ENCODE data around the gene PITPNM1.

PITPNM1 gene

DNA sequence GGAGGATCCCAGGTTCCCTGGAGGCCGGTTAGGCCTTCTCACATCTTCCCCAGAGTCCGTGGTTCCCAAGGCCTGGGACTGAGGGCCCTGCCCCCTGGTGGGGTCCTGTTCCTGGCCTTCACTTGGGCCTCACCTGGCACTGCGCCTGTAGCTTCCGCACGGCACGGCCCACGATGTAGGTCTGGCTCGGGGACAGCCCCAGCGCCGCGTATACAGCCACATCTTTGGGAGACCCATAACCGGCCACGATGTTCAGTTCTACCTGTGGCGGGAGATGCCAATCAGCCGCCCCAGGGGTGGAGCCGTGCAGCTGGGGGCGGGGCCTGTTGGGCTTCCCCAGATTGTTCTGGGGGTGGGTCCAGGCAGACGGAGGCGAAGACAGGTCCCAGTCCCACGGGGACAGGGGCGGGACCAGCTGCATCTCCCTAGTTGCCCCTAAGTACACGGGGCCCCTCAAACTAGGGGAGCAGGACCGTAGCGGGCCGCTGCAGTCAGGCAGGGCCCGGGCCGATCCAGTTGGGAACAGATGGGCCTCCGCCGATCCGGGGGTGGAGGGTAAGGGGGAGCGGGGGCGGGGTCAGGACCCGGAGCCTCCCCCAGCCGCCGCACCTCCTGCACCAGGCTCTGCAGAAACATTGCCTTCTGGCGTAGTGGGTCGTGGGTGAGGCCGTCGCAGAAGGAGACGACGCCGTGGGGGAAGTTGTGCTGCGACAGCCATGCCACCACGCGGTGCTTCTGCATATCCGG lies 12.2 kb downstream of the PITPNM1 start:
- POLR2A ChIA-PET = interaction anchor here (1.4 kb wide), 1 partner anchor 13 kb away, joined by 4 read pairs; the partner anchor contains the start of gene PITPNM1
- CTCF ChIA-PET = interaction anchor here (1.3 kb wide), 1 partner anchor 112 kb away, joined by 3 read pairs; no protein-coding TSS in a partner anchor
- H3K27ac ChIP-seq (ENCODE audit: insufficient read depth in 1 of 2, low read depth in 1 of 2, low read length in 2 of 2, poor library complexity in 1 of 2, severe bottlenecking in 2 of 2) = no peak overlapping the region

GRCh38 chr11:67492069-67492727 lies 13.0 kb downstream of the PITPNM1 start:
- WGBS (ENCODE audit: insufficient coverage) = 95% methylated on average over 15 of the region's 19 CpGs
- CTCF ChIA-PET = interaction anchor here (1.3 kb wide), 1 partner anchor 112 kb away, joined by 3 read pairs; no protein-coding TSS in a partner anchor
- H3K4me1 ChIP-seq (ENCODE audit: control extremely low read depth in 1 of 4, control insufficient read depth in 4 of 4, insufficient read depth in 4 of 4, low read length in 3 of 4) = no peaks in the 10 kb centered on the region

More for the DNA sequence above, 12.2 kb downstream of the PITPNM1 start:
- H3K4me1 ChIP-seq (ENCODE audit: control extremely low read depth in 1 of 4, control insufficient read depth in 4 of 4, insufficient read depth in 4 of 4, low read length in 3 of 4) = no peaks in the 10 kb centered on the region
- DNase-seq = no peak
- WGBS (ENCODE audit: insufficient coverage) = 91% methylated on average over 33 of the region's 46 CpGs
- H3K4me3 ChIP-seq (ENCODE audit: control insufficient read depth in 1 of 7, extremely low read depth in 1 of 7, insufficient read depth in 4 of 7, low read depth in 2 of 7, low read length in 6 of 7) = no peak overlapping the region
- H3K27me3 ChIP-seq (replicated peaks in 2 of 5; ENCODE audit: control insufficient read depth in 4 of 5, insufficient read depth in 5 of 5, low read length in 4 of 5) = no peaks in the 10 kb centered on the region
- no peaks in the 10 kb centered on the region for H3K9me3 ChIP-seq (ENCODE audit: control extremely low read depth in 1 of 5, control insufficient read depth in 4 of 5, insufficient read depth in 2 of 5, low read depth in 1 of 5, low read length in 4 of 5)
- H3K36me3 ChIP-seq (ENCODE audit: control insufficient read depth in 4 of 4, insufficient read depth in 4 of 4, low read length in 3 of 4) = peaks cover 4 to 75% (median 43%) of the 10 kb centered on the region in 4 experiments

GRCh38 chr11:67491276-67492068 lies 13.7 kb downstream of the PITPNM1 start:
- ChIA-PET POLR2A (interaction anchor here (0.6 to 1.4 kb wide), 2 partner anchors 14 to 147 kb away, joined by 3 to 4 read pairs; partner anchors contain the start of gene PITPNM1), CTCF (interaction anchor here (0.9 to 1.4 kb wide), 3 partner anchors 14 to 100 kb away, joined by 3 read pairs; partner anchors contain the start of genes PITPNM1 and RAD9A)
- 91% methylated on average over 16 of the region's 24 CpGs for WGBS (ENCODE audit: insufficient coverage)
- no peak for DNase-seq
- H3K9me3 ChIP-seq (ENCODE audit: control extremely low read depth in 1 of 5, control insufficient read depth in 4 of 5, insufficient read depth in 2 of 5, low read depth in 1 of 5, low read length in 4 of 5) = no peaks in the 10 kb centered on the region
- no peak overlapping the region for H3K4me3 ChIP-seq (ENCODE audit: control insufficient read depth in 1 of 7, extremely low read depth in 1 of 7, insufficient read depth in 4 of 7, low read depth in 2 of 7, low read length in 6 of 7)
- peaks cover 0 to 2% (median 0%) of the 10 kb centered on the region in 4 experiments for H3K4me1 ChIP-seq (ENCODE audit: control extremely low read depth in 1 of 4, control insufficient read depth in 4 of 4, insufficient read depth in 4 of 4, low read length in 3 of 4)
- peaks cover 3 to 83% (median 49%) of the 10 kb centered on the region in 4 experiments for H3K36me3 ChIP-seq (ENCODE audit: control insufficient read depth in 4 of 4, insufficient read depth in 4 of 4, low read length in 3 of 4)
- H3K27me3 ChIP-seq (replicated peaks in 2 of 5; ENCODE audit: control insufficient read depth in 4 of 5, insufficient read depth in 5 of 5, low read length in 4 of 5) = no peaks in the 10 kb centered on the region
- H3K27ac ChIP-seq (ENCODE audit: insufficient read depth in 1 of 2, low read depth in 1 of 2, low read length in 2 of 2, poor library complexity in 1 of 2, severe bottlenecking in 2 of 2) = no peak overlapping the region

More at GRCh38 chr11:67492069-67492727, 13.0 kb downstream of the PITPNM1 start:
- no peak for DNase-seq
- no peak overlapping the region for H3K4me3 ChIP-seq (ENCODE audit: control insufficient read depth in 1 of 7, extremely low read depth in 1 of 7, insufficient read depth in 4 of 7, low read depth in 2 of 7, low read length in 6 of 7)
- POLR2A ChIA-PET = interaction anchor here (1.4 kb wide), 1 partner anchor 13 kb away, joined by 4 read pairs; the partner anchor contains the start of gene PITPNM1
- H3K27ac ChIP-seq (ENCODE audit: insufficient read depth in 1 of 2, low read depth in 1 of 2, low read length in 2 of 2, poor library complexity in 1 of 2, severe bottlenecking in 2 of 2) = no peak overlapping the region
- H3K9me3 ChIP-seq (ENCODE audit: control extremely low read depth in 1 of 5, control insufficient read depth in 4 of 5, insufficient read depth in 2 of 5, low read depth in 1 of 5, low read length in 4 of 5) = no peaks in the 10 kb centered on the region
- no peaks in the 10 kb centered on the region for H3K27me3 ChIP-seq (replicated peaks in 2 of 5; ENCODE audit: control insufficient read depth in 4 of 5, insufficient read depth in 5 of 5, low read length in 4 of 5)
- H3K36me3 ChIP-seq (ENCODE audit: control insufficient read depth in 4 of 4, insufficient read depth in 4 of 4, low read length in 3 of 4) = peaks cover 3 to 80% (median 47%) of the 10 kb centered on the region in 4 experiments

- no peak overlapping the region for H3K27ac ChIP-seq (ENCODE audit: insufficient read depth in 1 of 2, low read depth in 1 of 2, low read length in 2 of 2, poor library complexity in 1 of 2, severe bottlenecking in 2 of 2)
- ChIA-PET CTCF (interaction anchor here (0.9 to 1.4 kb wide), 3 partner anchors 15 to 99 kb away, joined by 3 read pairs; partner anchors contain the start of genes PITPNM1 and RAD9A), POLR2A (no interaction called here)
- H3K4me3 ChIP-seq (ENCODE audit: control insufficient read depth in 1 of 7, extremely low read depth in 1 of 7, insufficient read depth in 4 of 7, low read depth in 2 of 7, low read length in 6 of 7) = no peak overlapping the region
- H3K4me1 ChIP-seq (ENCODE audit: control extremely low read depth in 1 of 4, control insufficient read depth in 4 of 4, insufficient read depth in 4 of 4, low read length in 3 of 4) = peaks cover 0 to 9% (median 6%) of the 10 kb centered on the region in 4 experiments
- no peaks in the 10 kb centered on the region for H3K27me3 ChIP-seq (replicated peaks in 2 of 5; ENCODE audit: control insufficient read depth in 4 of 5, insufficient read depth in 5 of 5, low read length in 4 of 5)
- no peaks in the 10 kb centered on the region for H3K9me3 ChIP-seq (ENCODE audit: control extremely low read depth in 1 of 5, control insufficient read depth in 4 of 5, insufficient read depth in 2 of 5, low read depth in 1 of 5, low read length in 4 of 5)
- no peak for DNase-seq
- 98% methylated on average over 13 of the region's 15 CpGs for WGBS (ENCODE audit: insufficient coverage)
- peaks cover 3 to 78% (median 47%) of the 10 kb centered on the region in 4 experiments for H3K36me3 ChIP-seq (ENCODE audit: control insufficient read depth in 4 of 4, insufficient read depth in 4 of 4, low read length in 3 of 4)
Observed at GRCh38 chr11:67490727-67491065, 14.5 kb downstream of the PITPNM1 start.

DNA sequence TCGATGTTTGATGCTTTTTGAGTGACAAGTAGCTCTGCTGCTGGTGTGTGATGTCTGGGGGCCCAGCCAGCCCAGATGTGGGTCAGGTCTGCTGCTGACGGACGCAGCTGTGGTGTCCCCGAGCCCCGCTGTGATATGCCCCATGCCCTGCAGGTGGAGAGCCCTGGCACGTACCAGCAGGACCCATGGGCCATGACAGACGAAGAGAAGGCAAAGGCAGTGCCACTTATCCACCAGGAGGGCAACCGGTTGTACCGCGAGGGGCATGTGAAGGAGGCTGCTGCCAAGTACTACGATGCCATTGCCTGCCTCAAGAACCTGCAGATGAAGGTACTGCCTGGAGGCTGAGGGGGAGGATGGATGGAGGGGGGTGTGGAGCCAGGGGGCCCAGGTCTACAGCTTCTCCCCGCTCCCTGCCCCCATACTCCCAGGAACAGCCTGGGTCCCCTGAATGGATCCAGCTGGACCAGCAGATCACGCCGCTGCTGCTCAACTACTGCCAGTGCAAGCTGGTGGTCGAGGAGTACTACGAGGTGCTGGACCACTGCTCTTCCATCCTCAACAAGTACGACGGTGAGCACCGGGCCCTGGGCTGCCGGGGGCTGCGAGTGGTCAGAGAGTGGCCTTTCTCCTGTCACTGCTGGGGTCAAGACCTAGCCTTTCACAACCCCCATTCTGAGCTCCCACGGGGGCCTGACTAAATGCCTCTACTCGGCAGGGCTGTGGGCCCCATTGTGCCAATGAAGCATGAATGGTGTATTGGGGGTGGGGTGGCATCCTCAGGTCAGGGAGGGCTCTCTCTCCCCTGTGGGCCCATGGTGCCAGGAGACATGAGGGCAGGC lies 15.1 kb downstream of the PITPNM1 start:
- no peaks in the 10 kb centered on the region for H3K27me3 ChIP-seq (replicated peaks in 2 of 5; ENCODE audit: control insufficient read depth in 4 of 5, insufficient read depth in 5 of 5, low read length in 4 of 5)
- ChIA-PET CTCF (interaction anchor here (0.9 to 1.4 kb wide), 3 partner anchors 15 to 98 kb away, joined by 3 read pairs; partner anchors contain the start of genes PITPNM1 and RAD9A), POLR2A (interaction anchor here (1.2 kb wide), 1 partner anchor 61 kb away, joined by 3 read pairs; no protein-coding TSS in a partner anchor)
- no peaks in the 10 kb centered on the region for H3K9me3 ChIP-seq (ENCODE audit: control extremely low read depth in 1 of 5, control insufficient read depth in 4 of 5, insufficient read depth in 2 of 5, low read depth in 1 of 5, low read length in 4 of 5)
- H3K4me1 ChIP-seq (ENCODE audit: control extremely low read depth in 1 of 4, control insufficient read depth in 4 of 4, insufficient read depth in 4 of 4, low read length in 3 of 4) = peaks cover 0 to 11% (median 9%) of the 10 kb centered on the region in 4 experiments
- H3K4me3 ChIP-seq (ENCODE audit: control insufficient read depth in 1 of 7, extremely low read depth in 1 of 7, insufficient read depth in 4 of 7, low read depth in 2 of 7, low read length in 6 of 7) = no peak overlapping the region
- WGBS (ENCODE audit: insufficient coverage) = 98% methylated on average over 16 of the region's 23 CpGs
- peaks cover 3 to 73% (median 47%) of the 10 kb centered on the region in 4 experiments for H3K36me3 ChIP-seq (ENCODE audit: control insufficient read depth in 4 of 4, insufficient read depth in 4 of 4, low read length in 3 of 4)
- DNase-seq = no peak
- no peak overlapping the region for H3K27ac ChIP-seq (ENCODE audit: insufficient read depth in 1 of 2, low read depth in 1 of 2, low read length in 2 of 2, poor library complexity in 1 of 2, severe bottlenecking in 2 of 2)
